DMS153 treated with DMSO at 0.1 percent for 48 hours (cell line): ENCODE results near the gene DLK2.
"Not testable (repeated sequence)": the region's sequence is repeated elsewhere in the genome, so short reads cannot be mapped to it uniquely, and the experiment has no call there.

Source experiments
- DNase-seq: peaks from one replicate; lab custom pipeline; 2025; ENCODE audit not compliant: unreplicated experiment; lab: John Stamatoyannopoulos, UW

The DLK2 gene

GRCh38 chr6:43455531-43456428 lies at the start of gene DLK2:
TSS of gene DLK2 (minus strand) at chr6:43455548. CDS start at chr6:43454825, 723 bp downstream.
- peak; percentile 13 for DNase-seq

DNA sequence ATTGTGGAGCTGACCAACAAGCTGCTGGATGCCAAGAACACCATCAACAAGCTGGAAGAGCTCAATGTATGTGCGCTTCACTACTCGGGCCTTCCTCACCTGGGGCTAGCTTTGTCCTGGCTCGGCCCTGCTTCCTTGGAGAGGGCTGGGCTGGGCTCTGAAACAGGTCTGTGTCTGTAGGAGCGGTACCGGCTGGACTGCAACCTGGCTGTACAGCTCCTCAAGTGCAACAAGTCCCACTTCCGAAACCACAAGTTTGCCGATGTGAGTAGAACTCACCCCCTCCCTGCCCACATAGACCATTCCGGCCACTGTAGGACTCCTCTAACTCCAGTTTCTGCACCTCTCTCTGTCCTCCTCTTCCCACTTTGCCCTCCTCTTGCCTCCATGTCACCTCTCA lies 48.1 kb upstream of the DLK2 start:
- DNase-seq: no peak

- DNase-seq: no peak
These were observed 47.3 kb upstream of the DLK2 start for GRCh38 chr6:43502666-43503065.

GRCh38 chr6:43500921-43501320 lies 45.6 kb upstream of the DLK2 start:
- no peak for DNase-seq

- no peak for DNase-seq
These were observed 43.9 kb upstream of the DLK2 start for GRCh38 chr6:43499028-43499815.

DNA sequence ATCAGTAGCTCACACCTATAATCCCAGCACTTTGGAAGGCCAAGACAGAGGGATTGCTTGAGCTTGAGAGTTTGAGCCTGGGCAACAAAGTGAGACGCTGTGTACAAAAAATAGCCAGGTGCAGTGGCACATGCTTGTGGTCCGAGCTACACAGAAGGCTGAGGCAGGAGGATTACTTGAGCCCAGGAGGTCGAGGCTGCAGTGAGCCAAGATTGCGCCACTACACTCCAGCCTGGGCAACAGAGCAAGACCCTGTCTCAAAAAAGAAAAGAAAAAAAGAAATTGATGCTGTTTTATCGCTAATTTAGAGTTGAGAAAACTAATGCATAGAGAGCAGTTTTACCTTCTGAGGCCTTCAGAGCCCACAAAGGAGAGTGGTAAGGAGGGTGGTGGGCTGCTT lies 42.9 kb upstream of the DLK2 start:
- DNase-seq: not testable (repeated sequence)

DNA sequence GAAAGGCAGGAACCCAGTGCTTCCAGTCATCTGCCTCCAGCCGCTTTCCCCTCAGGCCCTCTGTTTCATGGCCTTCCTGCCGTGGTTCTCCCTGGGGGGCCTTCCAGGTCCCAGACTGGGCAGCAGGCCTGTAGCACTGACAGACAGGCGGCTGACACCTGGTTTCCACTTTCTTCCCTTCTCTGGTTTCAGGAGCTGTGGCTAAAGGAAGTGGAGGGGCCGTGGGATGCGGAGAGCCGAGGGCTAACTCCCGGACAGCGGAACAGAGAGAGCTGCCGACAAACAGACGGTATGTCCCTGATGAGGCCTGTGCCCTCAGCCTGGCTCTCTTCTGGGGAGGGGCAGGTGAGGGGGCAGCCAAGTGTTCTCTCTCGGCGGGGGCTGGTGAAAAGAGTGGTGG lies 42.3 kb upstream of the DLK2 start:
- no peak for DNase-seq

GRCh38 chr6:43497129-43497396 lies 41.7 kb upstream of the DLK2 start:
- DNase-seq: no peak

- DNase-seq: no peak
These were observed 41.2 kb upstream of the DLK2 start for GRCh38 chr6:43496370-43497128.

DNA sequence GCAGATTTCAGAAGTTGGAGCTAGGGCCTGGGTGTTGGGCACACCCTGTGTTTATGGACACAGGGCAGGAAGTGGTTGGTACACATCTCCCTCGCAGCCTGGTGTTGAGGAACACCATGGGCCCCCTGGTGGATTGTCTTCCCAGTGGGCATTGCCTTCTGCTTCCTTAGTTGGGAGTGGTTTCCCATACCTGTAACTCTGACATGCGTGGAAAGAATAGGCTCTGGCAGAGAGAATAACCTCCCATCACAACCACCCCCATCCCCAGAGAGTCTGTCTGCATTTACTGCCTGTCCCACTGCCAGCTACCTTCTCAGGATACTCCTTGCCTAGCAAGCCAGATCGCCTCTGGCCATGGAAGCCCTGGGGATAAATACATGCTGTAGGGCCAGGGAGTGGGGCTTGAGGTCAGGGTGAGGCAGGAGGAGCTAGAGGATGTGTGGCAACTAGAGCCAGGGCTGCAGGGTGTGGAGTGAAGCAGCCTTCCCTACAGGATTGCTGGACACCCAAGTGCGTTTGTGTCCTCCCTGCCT lies 40.1 kb upstream of the DLK2 start:
- no peak for DNase-seq

DNA sequence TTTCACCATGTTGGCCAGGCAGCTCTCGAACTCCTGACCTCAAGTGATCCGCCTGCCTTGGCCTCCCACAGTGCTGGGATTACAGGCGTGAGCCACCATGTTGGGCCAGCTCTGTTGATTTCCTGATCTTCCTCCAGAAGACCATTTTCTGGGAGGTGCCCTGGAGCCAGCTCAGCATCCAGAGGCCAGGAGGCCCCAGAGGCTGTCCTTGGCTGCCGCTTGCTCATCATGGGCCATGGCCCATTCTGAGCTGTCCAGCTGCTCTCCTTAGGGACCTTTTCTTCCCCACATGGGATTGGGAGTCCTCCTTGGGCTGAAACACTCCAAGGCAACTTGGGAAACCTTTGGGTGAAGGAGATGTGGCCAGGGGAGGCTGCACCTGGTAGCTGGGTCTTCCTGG lies 39.4 kb upstream of the DLK2 start:
- no peak for DNase-seq

DNA sequence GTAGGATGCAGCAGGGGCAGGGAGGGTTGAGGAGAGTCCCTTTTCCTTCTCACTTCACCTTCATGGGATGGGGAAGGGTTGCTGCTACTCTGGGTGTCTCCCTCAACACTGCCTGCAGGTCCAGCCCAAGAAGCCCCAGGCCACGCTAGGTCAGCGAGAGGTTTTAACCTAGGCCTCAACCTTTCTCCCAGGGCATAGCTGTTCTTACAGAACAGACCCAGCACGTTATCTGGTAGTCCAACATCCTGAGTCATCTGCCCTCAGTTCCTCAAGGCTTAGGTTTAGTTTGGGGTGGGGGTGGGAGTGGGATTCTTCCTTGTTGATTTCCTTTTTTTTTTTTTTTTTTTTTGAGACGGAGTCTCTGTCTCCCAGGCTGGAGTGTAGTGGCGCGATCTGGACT lies 39.0 kb upstream of the DLK2 start:
- no peak for DNase-seq

DNA sequence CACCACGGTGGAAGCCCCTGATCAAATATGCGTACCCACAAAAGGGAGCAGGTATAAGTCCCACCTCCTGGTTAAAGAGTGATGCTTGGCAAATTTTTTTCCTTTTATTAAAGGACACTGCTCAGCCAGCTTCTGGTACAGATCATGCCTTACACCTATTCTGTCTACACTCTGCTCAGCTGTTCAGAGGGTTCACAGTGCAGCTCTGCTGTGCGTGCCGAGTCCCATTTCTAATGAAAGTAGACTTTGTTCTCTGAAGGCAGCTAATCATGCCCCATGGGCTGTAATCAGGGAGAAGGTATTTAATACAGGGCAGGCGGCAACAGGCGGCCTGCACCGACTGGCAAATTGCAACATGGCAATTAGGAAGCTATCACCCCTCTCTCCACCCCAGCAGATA lies 38.5 kb upstream of the DLK2 start:
- DNase-seq: no peak

DNA sequence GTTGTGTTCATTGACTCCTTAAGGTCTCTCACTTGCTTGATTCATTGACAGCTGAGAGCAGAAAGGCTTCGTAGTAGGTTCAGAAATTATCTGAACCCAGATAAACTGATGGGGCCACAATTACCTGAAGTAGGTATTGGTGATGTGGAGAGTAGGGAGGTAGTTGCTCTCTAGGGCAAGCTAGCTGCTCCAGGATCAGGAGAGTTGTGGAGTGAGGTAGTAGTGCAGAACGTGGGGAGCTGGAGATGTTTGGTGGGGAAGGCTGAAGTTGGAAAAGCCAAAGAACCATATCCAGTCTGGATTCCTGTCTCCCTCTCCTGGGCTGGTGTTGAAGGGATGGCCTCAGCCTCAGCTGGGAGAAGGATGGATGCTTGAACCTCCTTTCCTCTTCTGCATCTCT lies 37.9 kb upstream of the DLK2 start:
- no peak for DNase-seq

- DNase-seq: no peak
These were observed 37.3 kb upstream of the DLK2 start for GRCh38 chr6:43492673-43493072.

- DNase-seq: no peak
These were observed 36.7 kb upstream of the DLK2 start for GRCh38 chr6:43491750-43492661.

DNA sequence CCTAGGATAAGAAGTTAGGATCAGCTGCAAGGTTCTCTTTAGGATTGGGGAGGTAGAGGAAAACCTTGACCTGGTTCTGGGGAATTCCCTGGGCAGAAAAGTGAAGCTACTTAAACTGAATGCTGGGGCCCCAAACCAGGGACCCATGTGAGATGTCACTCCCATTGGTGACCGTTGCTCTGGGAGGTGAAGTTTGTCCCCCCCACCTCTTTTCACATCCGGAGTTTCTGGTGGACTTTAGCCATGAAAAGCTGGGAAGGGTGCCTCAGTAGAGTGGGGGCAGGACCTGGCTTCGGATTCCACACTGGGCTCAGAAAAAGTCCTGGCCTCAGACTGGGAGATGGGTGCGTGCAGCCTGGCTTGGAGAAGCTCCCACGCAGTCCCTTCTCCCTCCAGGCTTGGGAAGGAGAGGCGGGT lies 35.2 kb upstream of the DLK2 start:
- DNase-seq: no peak

DNA sequence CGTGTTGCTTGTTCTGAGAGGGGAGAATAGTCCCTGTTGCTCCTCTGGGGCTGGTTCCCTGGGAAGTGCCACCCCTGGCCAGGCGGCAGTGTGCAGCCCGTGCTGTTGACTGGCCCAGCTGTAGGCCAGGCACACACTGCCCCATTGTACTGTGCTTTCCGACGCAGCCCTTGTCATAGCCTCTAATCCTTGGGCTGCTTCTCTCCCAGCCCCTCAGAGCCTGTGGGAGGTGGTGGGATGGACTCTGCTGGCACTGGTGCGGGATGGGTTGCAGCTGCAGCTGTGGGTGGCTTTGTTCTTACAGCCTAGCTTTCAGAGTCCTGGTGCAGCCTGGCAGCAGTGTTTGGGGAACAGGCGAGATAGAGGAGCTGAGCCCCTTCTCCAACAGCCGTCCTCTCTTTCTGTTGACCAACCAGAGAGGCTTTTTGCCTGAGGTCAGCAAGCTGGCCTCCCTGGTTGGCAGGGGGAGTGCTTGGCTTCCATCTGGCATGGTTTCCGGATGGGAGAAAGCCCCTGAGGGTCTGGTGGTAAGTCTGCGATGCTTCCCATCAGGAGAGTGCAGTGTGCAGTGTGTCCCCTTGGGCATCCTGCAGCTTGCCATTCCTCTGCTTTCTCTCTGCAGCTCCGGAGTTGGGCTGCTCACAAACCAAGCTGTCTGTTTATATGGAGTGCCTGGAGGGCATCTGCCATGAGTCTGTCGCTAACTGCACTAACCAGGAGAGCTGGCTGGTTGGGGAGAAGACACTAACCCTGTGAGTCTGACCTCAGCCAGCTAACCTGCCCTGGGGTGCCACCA lies 34.1 kb upstream of the DLK2 start:
- DNase-seq: no peak

DNA sequence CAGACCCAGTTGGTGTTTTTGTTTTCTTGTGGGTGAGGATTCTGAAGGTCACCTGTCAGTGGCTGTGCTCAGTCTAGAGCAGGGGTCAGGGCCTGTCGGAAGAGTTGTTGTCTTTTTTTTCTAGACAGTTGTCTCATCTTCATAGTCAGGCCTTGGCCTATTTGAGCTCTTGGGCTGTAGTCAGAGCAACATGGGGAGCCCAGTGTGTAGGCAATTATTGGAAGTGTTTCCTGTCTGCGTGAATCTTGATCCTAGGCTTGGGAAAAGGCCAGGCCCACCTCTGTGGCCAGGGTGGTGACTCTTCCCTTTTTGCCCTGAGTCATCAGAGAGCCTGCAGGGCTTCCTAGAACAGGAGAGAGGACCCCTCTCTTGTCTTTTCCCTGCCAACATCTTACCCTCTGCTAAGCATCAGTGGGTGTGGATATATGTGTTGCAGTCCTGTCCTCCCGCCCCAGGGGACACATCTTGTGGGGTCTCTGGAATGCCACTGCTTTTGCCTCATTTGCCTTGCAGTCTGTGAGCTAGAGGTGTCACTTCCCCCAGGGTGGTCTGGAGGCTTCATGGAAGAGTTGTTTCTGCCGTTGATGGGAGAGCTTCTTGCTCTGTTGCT lies 33.4 kb upstream of the DLK2 start:
- DNase-seq: no peak
